GM12878 (cell line): ENCODE measurements around the gene UQCR11. TPM values are rescaled to one million over a fixed set of nuclear protein-coding genes. Genes with fewer than 3 reads are reported as not detected.

Experiments used
- ATAC-seq: fragments of 200-7000 bp; cut with Tn5 transposase; 3 replicates; pipeline ENCODE4 v1.9.1; 2020; ENCODE audit warnings: mild to moderate bottlenecking, moderate library complexity
- BruUV-seq: library from RNA; stranded (reverse); fragments of 400-500 nt; replicated peaks from 2 replicates; lab custom pipeline; 2021; lab: Mats Ljungman, UMichigan
- CTCF ChIA-PET: fragments of 300-600 bp; sonication (Branson Sonifier 250); formaldehyde crosslinking; extraction: SDS; loops from one replicate; lab custom pipeline; 2021; ENCODE audit warnings: inconsistent platforms; lab: Yijun Ruan, JAX
- POLR2A ChIA-PET: fragments of 350-600 bp; formaldehyde crosslinking; extraction: SDS; loops from one replicate; lab custom pipeline; 2021; ENCODE audit warnings: inconsistent platforms; lab: Charles Lee
- RAD21 ChIA-PET: fragments of 300-600 bp; sonication (Branson Sonifier 250); formaldehyde crosslinking; loops from one replicate; lab custom pipeline; 2023; ENCODE audit warnings: antibody characterized with exemption; ENCODE audit not compliant: unreplicated experiment; lab: Charles Lee
- SMC1A ChIA-PET: fragments of 300-600 bp; sonication (Branson Sonifier 250); formaldehyde crosslinking; loops from one replicate; lab custom pipeline; 2023; ENCODE audit not compliant: unreplicated experiment, uncharacterized antibody; lab: Charles Lee
- DNase-seq: peaks from one replicate; pipeline ENCODE4 v3.0.0-alpha.2; 2011; ENCODE audit warnings: low read depth, low spot score
- FAIRE-seq: peaks from 3 replicates; lab custom pipeline; 2011; peaks lifted over from hg19 to GRCh38; lab: Jason Lieb, UNC
- H2AFZ ChIP-seq: 2 replicates; pipeline ENCODE4 v1.6.0; 2011; ENCODE audit warnings: low read depth, low read length, control low read depth; ENCODE audit not compliant: control insufficient read depth
- H3K27ac ChIP-seq: 2 replicates; pipeline ENCODE4 v1.5.1; 2011; ENCODE audit warnings: control low read depth; ENCODE audit not compliant: control insufficient read depth, insufficient read depth
- H3K27me3 ChIP-seq, 2 experiments: replicated peaks in 1 of 2; 2 replicates each; pipeline versions ENCODE4 v1.6.0 to v1.6.1; 2011; ENCODE audit warnings: low read length in 1 of 2; ENCODE audit not compliant: control insufficient read depth in 2 of 2, insufficient read depth in 2 of 2
- H3K36me3 ChIP-seq, 2 experiments: 2 replicates each; pipeline ENCODE4 v1.5.1; 2011; ENCODE audit warnings: low read length in 1 of 2; ENCODE audit not compliant: control insufficient read depth in 2 of 2, insufficient read depth in 2 of 2
- H3K4me1 ChIP-seq: 2 replicates; pipeline ENCODE4 v1.6.1; 2011; ENCODE audit warnings: mild to moderate bottlenecking, low read length, moderate library complexity, mixed read lengths; ENCODE audit not compliant: control insufficient read depth, insufficient read depth
- H3K4me2 ChIP-seq: 2 replicates; pipeline ENCODE4 v1.6.0; 2011; ENCODE audit warnings: control low read depth; ENCODE audit not compliant: control insufficient read depth, insufficient read depth
- H3K4me3 ChIP-seq: fragments of 200-600 bp; sonication (generic); 2 replicates; pipeline ENCODE4 v1.5.1; 2016
- H3K79me2 ChIP-seq: 2 replicates; pipeline ENCODE4 v1.6.0; 2011; ENCODE audit warnings: low read length; ENCODE audit not compliant: control insufficient read depth, insufficient read depth
- H3K9ac ChIP-seq: 2 replicates; pipeline ENCODE4 v1.8.0; 2011; ENCODE audit warnings: low read length, control low read depth, mixed read lengths; ENCODE audit not compliant: control insufficient read depth, insufficient read depth
- H3K9me3 ChIP-seq: replicated peaks from 3 replicates; pipeline ENCODE4 v1.5.1; 2011; ENCODE audit warnings: mild to moderate bottlenecking, low read length; ENCODE audit not compliant: control insufficient read depth, insufficient read depth
- H4K20me1 ChIP-seq: 2 replicates; pipeline ENCODE4 v1.6.0; 2011; ENCODE audit not compliant: control insufficient read depth, insufficient read depth
- BACH1 ChIP-seq: fragments of 450-650 bp; IDR thresholded peaks from 2 replicates; pipeline ENCODE4 v1.6.1; 2017; ENCODE audit warnings: mild to moderate bottlenecking, borderline replicate concordance
- CBX3 ChIP-seq: fragments of 200-600 bp; sonication (generic); IDR thresholded peaks from 2 replicates; pipeline ENCODE4 v1.6.1; 2016; ENCODE audit warnings: low read depth, borderline replicate concordance
- GATAD2B ChIP-seq: fragments of 450-650 bp; conservative IDR thresholded peaks from 2 replicates; pipeline ENCODE4 v1.6.1; 2017; ENCODE audit warnings: low read depth, mild to moderate bottlenecking, moderate library complexity
- HDAC6 ChIP-seq: fragments of 200-600 bp; sonication (generic); IDR thresholded peaks from one replicate; pipeline ENCODE4 v1.8.0; 2017; ENCODE audit warnings: antibody characterized with exemption; ENCODE audit not compliant: unreplicated experiment
- IKZF1 ChIP-seq: fragments of 450-650 bp; conservative IDR thresholded peaks from 2 replicates; pipeline ENCODE4 v1.6.1; 2017; ENCODE audit warnings: antibody characterized with exemption, mild to moderate bottlenecking
- LARP7 ChIP-seq: fragments of 450-650 bp; IDR thresholded peaks from 2 replicates; pipeline ENCODE4 v1.6.1; 2017; ENCODE audit warnings: mild to moderate bottlenecking
- MLLT1 ChIP-seq: fragments of 450-650 bp; IDR thresholded peaks from 2 replicates; pipeline ENCODE4 v1.6.1; 2016; ENCODE audit warnings: mild to moderate bottlenecking
- RAD21 ChIP-seq: IDR thresholded peaks from 2 replicates; pipeline ENCODE4 v1.6.1; 2011; ENCODE audit warnings: mild to moderate bottlenecking, low read depth, low read length, moderate library complexity; ENCODE audit not compliant: insufficient read depth
- SUZ12 ChIP-seq: fragments of 200-600 bp; sonication (generic); IDR thresholded peaks from one replicate; pipeline ENCODE4 v1.6.1; 2018; ENCODE audit warnings: antibody characterized with exemption, mild to moderate bottlenecking; ENCODE audit not compliant: unreplicated experiment
- WRNIP1 ChIP-seq: IDR thresholded peaks from 2 replicates; pipeline ENCODE4 v1.6.1; 2011; ENCODE audit warnings: low read depth, low read length, improper control_type of control experiment, borderline replicate concordance
- WGBS: methylation state at CpG from one replicate; pipeline ENCODE4 v1.1.6; 2016; ENCODE audit warnings: low lambda C conversion rate; ENCODE audit not compliant: insufficient replicate concordance, insufficient coverage; ENCODE audit errors: missing lambda C conversion rate; 5-methylcytosine and 5-hydroxymethylcytosine counted together
- in situ Hi-C: fragments of 300-500 bp; cut with MboI; formaldehyde crosslinking; loops from 9 replicates; pipeline ENCODE4 v1.14.3; 2018; ENCODE audit warnings: mixed read lengths
- intact Hi-C: fragments of 100-400 bp; cut with micrococcal nuclease; formaldehyde crosslinking; loops from one replicate; pipeline ENCODE4 v1.14.2; 2022; ENCODE audit not compliant: unreplicated experiment
- polyA plus RNA-seq, 11 experiments: library from polyadenylated mRNA; depleted of rRNA in 4 of 11; unstranded in 6 of 11; stranded (reverse) in 5 of 11; fragments of >200 nt; fragmentation: Nextera tagmentation in 4 of 11; fragmentation: Illumina TruSeq in 1 of 11; extraction: Ambion mirVana in 4 of 11; extraction: Trizol in 1 of 11; gene quantifications; 1 replicate in 1 of 11; 2 replicates in 10 of 11; pipeline versions ENCODE4 v1.2.1 to v1.2.3, GENCODE V29; 2011 to 2016; ENCODE audit warnings: inconsistent platforms in 2 of 11, missing spikeins in 2 of 11, low read depth in 1 of 11
- total RNA-seq, 4 experiments: library from RNA; depleted of rRNA in 3 of 4; stranded (reverse); fragments of >200 nt in 3 of 4; fragmentation: Illumina TruSeq in 1 of 4; extraction: Trizol in 1 of 4; gene quantifications; 2 replicates each; pipeline versions ENCODE4 v1.2.1 to v1.2.3, GENCODE V29; 2013 to 2021

The UQCR11 gene
- total and polyA plus RNA-seq, 10 of the 15 experiments (the other 5 are each of a cell fraction or from before 2014, with no cell fraction given) = 28.6 to 586 (median 193) TPM

- H3K4me2 ChIP-seq = peak overlapping the region; percentile 25; the same call in 1 of the 2 replicates
- intact Hi-C loops = no loop called here
- POLR2A ChIA-PET = interaction anchor here (0.6 kb wide), 1 partner anchor 95 kb away, joined by 5 read pairs; no protein-coding TSS in a partner anchor
- SMC1A ChIA-PET = no interaction called here
- no peak overlapping the region for H3K27ac ChIP-seq
- no peaks in the 10 kb centered on the region for H3K4me1 ChIP-seq
- no peak overlapping the region; the same call in 1 of the 2 replicates for H3K9ac ChIP-seq
- no peaks in the 10 kb centered on the region for H4K20me1 ChIP-seq
- CTCF ChIA-PET = no interaction called here
- H3K4me3 ChIP-seq = peak overlapping the region; percentile 57; the same call in 1 of the 2 replicates
- no peak overlapping the region for H2AFZ ChIP-seq
- DNase-seq (no peak), FAIRE-seq (no peak), ATAC-seq (peak; percentile 48)
- no peaks in the 10 kb centered on the region for H3K36me3 ChIP-seq
- no peaks in the 10 kb centered on the region for H3K9me3 ChIP-seq
- H3K27me3 ChIP-seq = no peaks in the 10 kb centered on the region
- in situ Hi-C loops = no loop called here
- WGBS = 21% methylated on average over 55 of the region's 108 CpGs
- RAD21 ChIA-PET = no interaction called here
- no peaks in the 10 kb centered on the region for H3K79me2 ChIP-seq
- no TSS peak for BruUV-seq
- TF ChIP-seq WRNIP1 (no peak), HDAC6 (no peak), SUZ12 (peak; percentile 60), IKZF1 (peak; percentile 29; the same call in 1 of the 2 replicates), RAD21 (no peak), MLLT1 (no peak), LARP7 (0 out of 2 replicates have a peak, but pooled peaks have one; percentile 31), BACH1 (peak; percentile 28; the same call in 1 of the 2 replicates), GATAD2B (0 out of 2 replicates have a peak, but pooled peaks have one; percentile 30), CBX3 (no peak)
Observed at GRCh38 chr19:1567116-1567847, 38.0 kb downstream of the UQCR11 start.
